OCI-LY1 (cell line): ENCODE data around the gene MBLAC2.

Experiments used
- H2AFZ ChIP-seq: fragments of 200-600 bp; sonication (generic), shearing (Covaris generic); 2 replicates; pipeline ENCODE4 v1.6.0; 2014; ENCODE audit warnings: antibody characterized with exemption, mild to moderate bottlenecking, low read length
- H3F3A ChIP-seq: fragments of 200-600 bp; sonication (generic), shearing (Covaris generic); 2 replicates; pipeline ENCODE4 v1.6.0; 2014; ENCODE audit warnings: mild to moderate bottlenecking, antibody characterized with exemption, low read length, moderate library complexity; ENCODE audit not compliant: insufficient read depth
- H3K27ac ChIP-seq: fragments of 200-600 bp; sonication (generic); 2 replicates; pipeline ENCODE4 v1.5.1; 2014; ENCODE audit warnings: low read length, mixed run types, mild to moderate bottlenecking, low read depth; ENCODE audit not compliant: poor library complexity, severe bottlenecking
- H3K27me3 ChIP-seq: fragments of 200-600 bp; sonication (generic); 2 replicates; pipeline ENCODE4 v1.6.0; 2014; ENCODE audit warnings: antibody characterized with exemption, mild to moderate bottlenecking, low read length, moderate library complexity; ENCODE audit not compliant: insufficient read depth
- H3K36me3 ChIP-seq: fragments of 200-600 bp; sonication (generic); 2 replicates; pipeline ENCODE4 v1.6.1; 2014; ENCODE audit warnings: mild to moderate bottlenecking, antibody characterized with exemption, low read length, moderate library complexity, mixed read lengths; ENCODE audit not compliant: insufficient read depth
- H3K4me1 ChIP-seq: fragments of 200-600 bp; sonication (generic); 2 replicates; pipeline ENCODE4 v1.5.1; 2014; ENCODE audit warnings: mild to moderate bottlenecking, low read length, moderate library complexity; ENCODE audit not compliant: insufficient read depth, severe bottlenecking
- H3K4me2 ChIP-seq: fragments of 200-600 bp; sonication (generic), shearing (Covaris generic); 2 replicates; pipeline ENCODE4 v1.6.1; 2014; ENCODE audit warnings: low read length
- H3K4me3 ChIP-seq: fragments of 200-600 bp; sonication (generic); 2 replicates; pipeline ENCODE4 v1.5.1; 2014; ENCODE audit warnings: low read length, low read depth, mild to moderate bottlenecking, mixed read lengths; ENCODE audit not compliant: poor library complexity, severe bottlenecking
- H3K79me2 ChIP-seq: fragments of 200-600 bp; shearing (Covaris generic); 2 replicates; pipeline ENCODE4 v1.6.1; 2016; ENCODE audit warnings: mixed run types, low read length, mixed read lengths; ENCODE audit not compliant: insufficient read depth
- H3K9ac ChIP-seq: fragments of 200-600 bp; sonication (generic), shearing (Covaris generic); 2 replicates; pipeline ENCODE4 v1.6.1; 2014; ENCODE audit warnings: mild to moderate bottlenecking, low read length, mixed read lengths
- H3K9me2 ChIP-seq: fragments of 200-600 bp; sonication (generic), shearing (Covaris generic); 2 replicates; pipeline ENCODE4 v1.6.1; 2014; ENCODE audit warnings: low read depth, mild to moderate bottlenecking, low read length, mixed read lengths
- H3K9me3 ChIP-seq: fragments of 200-600 bp; shearing (Covaris generic); 2 replicates; pipeline ENCODE4 v1.6.1; 2014; ENCODE audit warnings: low read length, mixed read lengths
- H4K20me1 ChIP-seq: fragments of 200-600 bp; sonication (generic), shearing (Covaris generic); 2 replicates; pipeline ENCODE4 v1.6.0; 2016; ENCODE audit warnings: mild to moderate bottlenecking, low read length; ENCODE audit not compliant: insufficient read depth
- CTCF ChIP-seq: fragments of 200-600 bp; sonication (generic), shearing (Covaris generic); IDR thresholded peaks from 2 replicates; pipeline ENCODE4 v1.5.1; 2017; ENCODE audit warnings: mild to moderate bottlenecking, antibody characterized with exemption, low read length, moderate library complexity, mixed read lengths
- EZH2 ChIP-seq: fragments of 200-600 bp; sonication (generic), shearing (Covaris generic); IDR thresholded peaks from 2 replicates; pipeline ENCODE4 v1.8.0; 2017; ENCODE audit warnings: borderline replicate concordance, mixed run types, mild to moderate bottlenecking, antibody characterized with exemption, low read length, moderate library complexity, mixed read lengths

MBLAC2 gene

GRCh38 chr5:90474235-90475107 is at the start of gene MBLAC2, which contains the start of gene POLR3G:
MBLAC2 (minus strand) TSS chr5:90474771; CDS start chr5:90474292, 479 bp downstream.
POLR3G (plus strand) TSS chr5:90474864; CDS start chr5:90485568, 10,704 bp downstream.
- H4K20me1 ChIP-seq = no peaks in the 10 kb centered on the region
- H3K36me3 ChIP-seq = peaks cover 16% of the 10 kb centered on the region
- H3K9ac ChIP-seq = peak within 1 kb of the TSS; percentile 65
- H3K4me2 ChIP-seq = peak within 1 kb of the TSS; percentile 100
- H3K27ac ChIP-seq = peak within 1 kb of the TSS; percentile 41
- peaks cover 8% of the 10 kb centered on the region; the same call in 1 of the 2 replicates for H3K79me2 ChIP-seq
- H3F3A ChIP-seq = no peaks in the 10 kb centered on the region
- peak within 1 kb of the TSS; percentile 92 for H2AFZ ChIP-seq
- peaks cover 39% of the 10 kb centered on the region for H3K4me1 ChIP-seq
- no peaks in the 10 kb centered on the region for H3K27me3 ChIP-seq
- no peaks in the 10 kb centered on the region for H3K9me3 ChIP-seq
- peak within 1 kb of the TSS; percentile 65 for H3K4me3 ChIP-seq
- TF ChIP-seq CTCF (peak; percentile 35; the same call in 1 of the 2 replicates), EZH2 (no peak)
- no peaks in the 10 kb centered on the region for H3K9me2 ChIP-seq

DNA sequence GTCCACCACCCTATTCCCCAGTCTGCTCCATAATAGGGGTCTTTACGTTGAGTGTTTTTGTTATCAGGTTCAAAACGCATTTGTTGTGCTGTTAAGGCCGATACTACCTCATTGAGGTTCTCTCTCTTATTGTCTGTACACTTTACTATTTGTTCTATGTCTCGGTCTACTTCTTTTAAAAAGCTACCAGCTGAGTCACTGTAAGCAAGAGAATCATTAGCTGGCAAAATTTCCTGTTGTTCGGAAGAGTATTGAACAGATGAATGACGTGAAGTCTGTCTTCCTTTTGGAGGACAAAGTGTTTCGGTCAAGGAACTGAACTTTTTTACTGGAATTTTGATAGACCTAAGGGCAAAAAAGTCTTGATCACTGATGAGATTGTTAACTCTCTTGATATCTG is 44.5 kb upstream of the MBLAC2 start:
- Histone ChIP-seq H3K79me2 (0 out of 2 replicates have a peak, but pooled peaks cover 4% of the 10 kb centered on the region), H3K4me1 (no peaks in the 10 kb centered on the region), H3F3A (no peaks in the 10 kb centered on the region), H3K4me2 (no peak overlapping the region), H3K27ac (no peak overlapping the region), H3K9me3 (no peaks in the 10 kb centered on the region), H2AFZ (no peak overlapping the region), H3K9me2 (no peaks in the 10 kb centered on the region), H3K27me3 (no peaks in the 10 kb centered on the region), H3K9ac (no peak overlapping the region), H3K36me3 (peaks cover 59% of the 10 kb centered on the region), H4K20me1 (no peaks in the 10 kb centered on the region), H3K4me3 (no peak overlapping the region)
- TF ChIP-seq CTCF = no peak
- TF ChIP-seq EZH2 = no peak

- H3F3A ChIP-seq = no peaks in the 10 kb centered on the region
- H3K27me3 ChIP-seq = no peaks in the 10 kb centered on the region
- H3K9ac ChIP-seq = no peak overlapping the region
- H3K9me3 ChIP-seq = no peaks in the 10 kb centered on the region
- H3K4me3 ChIP-seq = no peak overlapping the region
- no peaks in the 10 kb centered on the region for H4K20me1 ChIP-seq
- no peaks in the 10 kb centered on the region for H3K4me1 ChIP-seq
- no peak overlapping the region for H2AFZ ChIP-seq
- no peaks in the 10 kb centered on the region for H3K9me2 ChIP-seq
- no peak overlapping the region for H3K27ac ChIP-seq
- H3K36me3 ChIP-seq = peaks cover 55% of the 10 kb centered on the region
- no peak for TF ChIP-seq CTCF
- TF ChIP-seq EZH2 = no peak
- no peak overlapping the region for H3K4me2 ChIP-seq
- no peaks in the 10 kb centered on the region for H3K79me2 ChIP-seq
These were observed 44.1 kb upstream of the MBLAC2 start for GRCh38 chr5:90518661-90519060.
